MM.1S (cell line): Measurements from ENCODE around the gene PARP8.
"Not testable (repeated sequence)": the region's sequence is repeated elsewhere in the genome, so short reads cannot be mapped to it uniquely, and the experiment has no call there.

Experiments
- DNase-seq: peaks from one replicate; pipeline ENCODE4 v3.0.0-alpha.2; 2015
- H2AFZ ChIP-seq: fragments of 300-600 bp; sonication (generic); 2 replicates; pipeline ENCODE4 v1.6.0; 2016; ENCODE audit warnings: antibody characterized with exemption, low read length
- H3F3A ChIP-seq: fragments of 300-600 bp; sonication (generic); 2 replicates; pipeline ENCODE4 v1.6.1; 2016; ENCODE audit warnings: mild to moderate bottlenecking, antibody characterized with exemption, low read length, moderate library complexity, mixed read lengths; ENCODE audit not compliant: insufficient read depth
- H3K27ac ChIP-seq: fragments of 300-600 bp; sonication (generic); 2 replicates; pipeline ENCODE4 v1.5.1; 2016; ENCODE audit warnings: mild to moderate bottlenecking, low read length
- H3K27me3 ChIP-seq: fragments of 300-600 bp; sonication (generic); replicated peaks from 2 replicates; pipeline ENCODE4 v1.6.0; 2016; ENCODE audit warnings: low read length; ENCODE audit not compliant: insufficient read depth
- H3K36me3 ChIP-seq: fragments of 300-600 bp; sonication (generic); replicated peaks from 2 replicates; pipeline ENCODE4 v1.6.1; 2016; ENCODE audit warnings: mild to moderate bottlenecking, low read length, mixed read lengths; ENCODE audit not compliant: insufficient read depth
- H3K4me1 ChIP-seq: fragments of 300-600 bp; sonication (generic); 2 replicates; pipeline ENCODE4 v1.6.1; 2016; ENCODE audit warnings: low read length, mixed read lengths
- H3K4me2 ChIP-seq: fragments of 300-600 bp; sonication (generic); 2 replicates; pipeline ENCODE4 v1.6.0; 2016; ENCODE audit warnings: low read depth, low read length
- H3K4me3 ChIP-seq: fragments of 300-600 bp; sonication (generic); 2 replicates; pipeline ENCODE4 v1.5.1; 2016; ENCODE audit warnings: low read length, mixed read lengths
- H3K79me2 ChIP-seq: fragments of 300-600 bp; sonication (generic); 2 replicates; pipeline ENCODE4 v1.6.1; 2016; ENCODE audit warnings: mixed run types, low read length, mixed read lengths
- H3K9ac ChIP-seq: fragments of 300-600 bp; sonication (generic); 2 replicates; pipeline ENCODE4 v1.6.1; 2016; ENCODE audit warnings: low read length, mixed read lengths
- H3K9me2 ChIP-seq: fragments of 300-600 bp; sonication (generic); replicated peaks from 2 replicates; pipeline ENCODE4 v1.6.1; 2016; ENCODE audit warnings: mild to moderate bottlenecking, low read length, mixed read lengths; ENCODE audit not compliant: insufficient read depth
- H3K9me3 ChIP-seq: fragments of 300-600 bp; sonication (generic); replicated peaks from 2 replicates; pipeline ENCODE4 v1.6.1; 2016; ENCODE audit warnings: mild to moderate bottlenecking, low read length, mixed read lengths; ENCODE audit not compliant: insufficient read depth
- H4K20me1 ChIP-seq: fragments of 300-600 bp; sonication (generic); 2 replicates; pipeline ENCODE4 v1.6.1; 2016; ENCODE audit warnings: mild to moderate bottlenecking, low read length, moderate library complexity, mixed read lengths; ENCODE audit not compliant: insufficient read depth
- EZH2 ChIP-seq: fragments of 300-600 bp; sonication (generic); optimal IDR thresholded peaks from 2 replicates; pipeline ENCODE3; 2017; ENCODE audit warnings: low read depth, mild to moderate bottlenecking, antibody characterized with exemption, low read length, mixed read lengths
- EZH2phosphoT487 ChIP-seq: fragments of 300-600 bp; sonication (generic); IDR thresholded peaks from 2 replicates; pipeline ENCODE4 v1.6.1; 2018; ENCODE audit warnings: antibody characterized with exemption, low read length
- TF ChIP-seq, protein P1 (sequence below): fragments of 300-600 bp; sonication (generic); IDR thresholded peaks from 2 replicates; pipeline ENCODE4 v1.5.1; 2016; ENCODE audit warnings: antibody characterized with exemption, low read length, mixed read lengths

Gene PARP8

DNA sequence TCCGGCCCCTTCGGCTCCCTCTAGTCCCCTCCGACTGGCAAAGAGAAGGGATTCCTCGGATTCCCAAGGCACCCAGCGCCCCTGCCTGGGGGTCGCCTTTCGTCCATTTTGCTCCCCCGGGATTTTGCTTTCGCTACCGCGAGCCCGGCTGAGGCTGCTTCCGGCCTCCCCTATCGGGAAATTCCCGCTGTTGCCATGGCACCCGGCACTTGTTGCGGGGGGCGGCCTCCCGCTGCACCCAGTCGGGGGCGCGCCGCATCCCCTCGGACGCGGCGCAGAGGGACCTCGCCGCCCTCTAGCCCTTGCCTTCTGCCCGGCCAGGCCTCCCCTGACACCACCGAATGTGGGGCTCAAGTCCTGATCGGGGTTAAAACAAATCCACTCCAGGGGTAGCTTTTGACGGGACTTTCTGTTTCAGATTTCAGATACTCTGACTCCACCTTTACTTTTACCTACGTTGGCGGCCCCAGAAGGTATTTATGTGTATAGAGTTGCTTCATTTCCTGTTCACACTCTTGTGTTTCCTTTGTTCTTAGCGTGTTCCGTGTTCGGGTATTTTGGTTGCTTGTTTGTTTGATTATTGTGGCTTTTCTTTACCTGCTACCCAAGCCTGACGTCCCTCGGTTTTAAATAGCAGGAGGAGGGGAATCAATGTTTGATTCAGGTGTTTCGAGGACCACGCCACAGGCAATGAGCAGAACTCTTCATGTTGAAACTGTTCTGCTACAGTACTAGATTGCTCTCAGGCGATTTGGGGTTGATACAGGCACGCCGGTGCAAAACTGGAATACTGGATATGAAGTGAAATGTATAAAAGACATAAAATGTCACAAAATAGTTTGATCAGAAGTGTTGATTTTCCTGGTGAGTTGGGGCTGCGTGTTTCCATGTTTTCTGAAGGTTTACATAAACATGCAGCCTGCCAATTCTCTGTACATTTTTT is 1.5 kb downstream of the PARP8 start:
- TF ChIP-seq, protein P1, sequence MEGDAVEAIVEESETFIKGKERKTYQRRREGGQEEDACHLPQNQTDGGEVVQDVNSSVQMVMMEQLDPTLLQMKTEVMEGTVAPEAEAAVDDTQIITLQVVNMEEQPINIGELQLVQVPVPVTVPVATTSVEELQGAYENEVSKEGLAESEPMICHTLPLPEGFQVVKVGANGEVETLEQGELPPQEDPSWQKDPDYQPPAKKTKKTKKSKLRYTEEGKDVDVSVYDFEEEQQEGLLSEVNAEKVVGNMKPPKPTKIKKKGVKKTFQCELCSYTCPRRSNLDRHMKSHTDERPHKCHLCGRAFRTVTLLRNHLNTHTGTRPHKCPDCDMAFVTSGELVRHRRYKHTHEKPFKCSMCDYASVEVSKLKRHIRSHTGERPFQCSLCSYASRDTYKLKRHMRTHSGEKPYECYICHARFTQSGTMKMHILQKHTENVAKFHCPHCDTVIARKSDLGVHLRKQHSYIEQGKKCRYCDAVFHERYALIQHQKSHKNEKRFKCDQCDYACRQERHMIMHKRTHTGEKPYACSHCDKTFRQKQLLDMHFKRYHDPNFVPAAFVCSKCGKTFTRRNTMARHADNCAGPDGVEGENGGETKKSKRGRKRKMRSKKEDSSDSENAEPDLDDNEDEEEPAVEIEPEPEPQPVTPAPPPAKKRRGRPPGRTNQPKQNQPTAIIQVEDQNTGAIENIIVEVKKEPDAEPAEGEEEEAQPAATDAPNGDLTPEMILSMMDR = no peak
- TF ChIP-seq EZH2phosphoT487 = no peak
- no peak for TF ChIP-seq EZH2
- peak overlapping the region; percentile 99 for H3K27ac ChIP-seq
- peak overlapping the region; percentile 35; the same call in 1 of the 2 replicates for H2AFZ ChIP-seq
- peak; percentile 90 for DNase-seq
- H3K4me2 ChIP-seq = peak overlapping the region; percentile 85; the same call in 1 of the 2 replicates
- H3K9me3 ChIP-seq = no peaks in the 10 kb centered on the region
- H3K27me3 ChIP-seq = no peaks in the 10 kb centered on the region
- H3F3A ChIP-seq = peaks cover 29% of the 10 kb centered on the region
- H4K20me1 ChIP-seq = no peaks in the 10 kb centered on the region
- H3K4me3 ChIP-seq = peak overlapping the region; percentile 98
- peaks cover 25% of the 10 kb centered on the region for H3K4me1 ChIP-seq
- H3K9me2 ChIP-seq = no peaks in the 10 kb centered on the region
- peak overlapping the region; percentile 99 for H3K9ac ChIP-seq
- H3K36me3 ChIP-seq = no peaks in the 10 kb centered on the region
- H3K79me2 ChIP-seq = peaks cover 41% of the 10 kb centered on the region

DNA sequence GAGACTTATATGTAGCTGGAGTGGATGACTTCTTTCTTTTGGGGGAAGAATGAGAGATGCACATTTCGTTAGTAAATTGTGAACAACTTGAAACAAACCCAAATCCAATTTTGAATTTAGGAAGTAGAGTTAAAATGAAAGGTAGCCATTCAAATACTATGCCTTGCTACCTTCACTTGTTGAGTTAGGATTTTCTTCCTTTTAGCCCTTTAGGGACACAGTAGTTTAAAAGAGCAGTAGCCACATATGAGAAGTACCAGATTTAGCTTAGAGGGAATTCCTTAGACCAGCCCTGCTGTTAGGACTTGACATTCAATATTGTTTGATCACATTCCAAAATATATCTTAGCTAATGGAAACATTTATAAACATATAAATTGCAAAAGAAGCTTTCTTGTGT is 2.2 kb downstream of the PARP8 start:
- Histone ChIP-seq H3K4me1 (peaks cover 30% of the 10 kb centered on the region), H3K4me2 (peak overlapping the region; percentile 85), H3K27ac (peak overlapping the region; percentile 99), H3F3A (peaks cover 29% of the 10 kb centered on the region), H3K79me2 (peaks cover 46% of the 10 kb centered on the region), H3K4me3 (peak overlapping the region; percentile 98), H3K9ac (peak overlapping the region; percentile 99)
- not testable (repeated sequence) for H3K9me3 ChIP-seq, H4K20me1 ChIP-seq, H2AFZ ChIP-seq, H3K9me2 ChIP-seq, DNase-seq, H3K27me3 ChIP-seq, H3K36me3 ChIP-seq

DNA sequence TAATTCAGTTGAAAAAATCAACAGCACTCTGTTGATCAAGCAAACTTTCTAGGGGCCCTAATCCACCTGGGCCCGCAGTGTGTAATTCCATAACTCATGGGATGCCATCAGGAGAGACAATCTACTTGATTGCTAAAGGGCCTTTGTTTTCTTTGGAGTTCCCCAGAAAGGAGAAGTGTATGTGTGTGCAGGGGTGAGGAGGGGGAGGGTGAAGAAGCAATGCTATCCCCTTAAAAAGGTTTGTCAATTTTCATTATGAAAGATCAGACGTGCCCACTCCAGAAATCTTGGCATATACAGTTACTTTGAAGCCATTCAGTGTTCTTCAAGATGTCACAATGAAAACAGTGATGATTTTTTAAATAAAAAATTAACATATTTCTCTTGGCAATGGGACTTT is 6.2 kb downstream of the PARP8 start:
- peaks cover 74% of the 10 kb centered on the region for H3K79me2 ChIP-seq
- DNase-seq = no peak
- no peaks in the 10 kb centered on the region for H3K9me3 ChIP-seq
- H3K27me3 ChIP-seq = no peaks in the 10 kb centered on the region
- no peak overlapping the region for H2AFZ ChIP-seq
- no peaks in the 10 kb centered on the region for H3K9me2 ChIP-seq
- peaks cover 32% of the 10 kb centered on the region for H3K4me1 ChIP-seq
- no peaks in the 10 kb centered on the region; the same call in 1 of the 2 replicates for H4K20me1 ChIP-seq
- peaks cover 17% of the 10 kb centered on the region for H3F3A ChIP-seq
- no peak overlapping the region for H3K27ac ChIP-seq
- H3K9ac ChIP-seq = no peak overlapping the region
- no peak overlapping the region for H3K4me3 ChIP-seq
- H3K4me2 ChIP-seq = no peak overlapping the region
- no peaks in the 10 kb centered on the region for H3K36me3 ChIP-seq
- TF ChIP-seq EZH2 = no peak
- TF ChIP-seq EZH2phosphoT487 = no peak
- TF ChIP-seq, protein P1 = no peak

DNA sequence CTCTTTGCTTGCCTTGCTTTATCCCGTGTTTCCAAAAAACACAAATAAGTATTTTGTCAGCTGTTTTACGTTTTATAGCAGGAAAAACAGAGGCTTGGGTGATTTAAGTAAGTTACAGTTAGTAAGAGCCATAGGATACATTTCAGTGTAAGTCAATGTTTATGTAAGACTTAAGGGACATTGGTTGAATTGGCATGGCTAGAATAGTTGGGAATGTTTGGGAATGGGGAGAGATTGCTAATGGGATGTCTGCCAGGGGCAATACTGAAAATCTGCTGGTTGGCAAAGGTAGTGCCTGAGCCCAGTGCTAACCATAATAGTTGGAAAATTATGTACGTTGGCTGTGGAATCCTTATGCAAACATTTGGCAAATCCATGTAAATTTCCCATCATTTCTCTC is 7.0 kb downstream of the PARP8 start:
- Histone ChIP-seq H3K79me2 (peaks cover 76% of the 10 kb centered on the region), H3K4me1 (peaks cover 32% of the 10 kb centered on the region)
- H2AFZ ChIP-seq, H3K9me3 ChIP-seq, H4K20me1 ChIP-seq, H3K9me2 ChIP-seq, H3K4me2 ChIP-seq, H3K27ac ChIP-seq, H3K27me3 ChIP-seq, H3K9ac ChIP-seq, H3K36me3 ChIP-seq, H3K4me3 ChIP-seq, H3F3A ChIP-seq, DNase-seq: not testable (repeated sequence)
